GM18951 (cell line): ENCODE measurements around the gene FSTL4.
"Not testable (repeated sequence)": the region's sequence is repeated elsewhere in the genome, so short reads cannot be mapped to it uniquely, and the experiment has no call there.

ENCODE experiments used
- POLR2A ChIP-seq: IDR thresholded peaks from 4 replicates; pipeline ENCODE4 v1.6.1; 2011; ENCODE audit warnings: mild to moderate bottlenecking; ENCODE audit not compliant: insufficient read length, insufficient read depth; ENCODE audit errors: extremely low read depth
- in situ Hi-C: fragments of 300-500 bp; cut with MboI; formaldehyde crosslinking; loops from one replicate; pipeline ENCODE4 v1.12.0; 2022; ENCODE audit warnings: low sequenced_read_pairs, mixed read lengths, inconsistent platforms; ENCODE audit not compliant: unreplicated experiment

Gene FSTL4

GRCh38 chr5:133205649-133206048 lies 406.7 kb downstream of the FSTL4 start:
- no peak for TF ChIP-seq POLR2A

DNA sequence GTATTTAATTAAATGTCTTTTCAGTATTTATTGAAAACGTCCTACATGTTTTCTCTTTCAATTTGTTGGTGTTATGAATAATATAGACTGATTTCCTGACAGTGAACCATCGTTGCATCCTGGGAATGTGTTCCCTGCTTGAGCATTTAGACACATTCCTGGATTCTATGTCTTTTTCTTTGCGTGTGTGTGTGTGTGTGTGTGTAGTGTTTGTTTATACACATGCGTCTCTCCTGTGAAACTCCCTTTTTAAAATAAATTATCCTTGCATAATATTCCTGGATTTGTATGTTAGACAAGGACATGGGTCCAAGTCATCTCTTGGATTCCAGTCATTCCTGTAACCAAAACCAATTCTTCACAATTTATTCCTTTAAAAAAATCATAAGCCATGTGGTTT lies 407.1 kb downstream of the FSTL4 start:
- TF ChIP-seq POLR2A: no peak
- in situ Hi-C loops: no loop called here

More at GRCh38 chr5:133205649-133206048, 406.7 kb downstream of the FSTL4 start:
- in situ Hi-C loops: no loop called here

- in situ Hi-C loops: no loop called here
Measured at GRCh38 chr5:133203317-133204305, 408.7 kb downstream of the FSTL4 start.

GRCh38 chr5:133202066-133202665 lies 410.2 kb downstream of the FSTL4 start:
- TF ChIP-seq POLR2A: no peak
- in situ Hi-C loops: no loop called here

More at GRCh38 chr5:133203317-133204305, 408.7 kb downstream of the FSTL4 start:
- no peak for TF ChIP-seq POLR2A

GRCh38 chr5:133201310-133201709 lies 411.0 kb downstream of the FSTL4 start:
- no peak for TF ChIP-seq POLR2A
- in situ Hi-C loops: no loop called here

- TF ChIP-seq POLR2A: no peak
- in situ Hi-C loops: no loop called here
Measured at GRCh38 chr5:133200256-133200655, 412.1 kb downstream of the FSTL4 start.

DNA sequence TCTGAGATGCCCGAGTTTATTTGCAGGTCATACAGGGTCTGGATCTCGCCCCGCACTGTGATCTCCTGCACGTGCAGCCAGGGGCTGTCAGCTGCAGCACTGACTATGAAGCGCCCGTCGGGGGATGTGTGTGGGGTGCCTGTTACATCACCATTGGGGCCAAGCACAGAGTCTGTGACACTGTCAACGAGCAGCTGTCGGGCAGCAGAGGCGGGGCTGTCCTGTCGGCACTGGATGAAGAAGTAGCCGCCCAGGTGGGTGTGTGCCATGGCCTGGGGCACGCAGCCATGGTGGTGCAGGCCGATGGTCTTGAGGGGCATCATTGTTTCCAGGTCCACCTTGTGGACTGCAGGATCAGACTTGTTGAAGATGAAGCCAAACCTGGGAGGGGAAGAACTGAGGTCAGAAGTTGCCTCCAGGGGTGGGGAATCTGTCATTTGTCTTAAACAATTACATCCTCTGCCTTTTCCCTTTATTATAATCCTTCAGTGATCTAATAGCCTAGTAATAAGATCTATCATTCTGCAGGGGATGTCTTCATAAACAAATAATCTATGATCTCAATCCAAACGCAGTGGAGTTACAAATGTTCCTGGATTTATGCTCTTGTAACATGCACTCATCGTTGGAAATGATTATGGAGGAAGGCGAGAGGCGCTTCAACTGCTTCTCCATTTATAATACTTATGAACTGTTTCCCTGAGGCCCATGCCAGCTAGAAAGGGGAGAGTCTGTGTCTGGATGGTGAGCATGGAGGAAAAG lies 412.7 kb downstream of the FSTL4 start:
- no peak for TF ChIP-seq POLR2A
- in situ Hi-C loops: no loop called here

DNA sequence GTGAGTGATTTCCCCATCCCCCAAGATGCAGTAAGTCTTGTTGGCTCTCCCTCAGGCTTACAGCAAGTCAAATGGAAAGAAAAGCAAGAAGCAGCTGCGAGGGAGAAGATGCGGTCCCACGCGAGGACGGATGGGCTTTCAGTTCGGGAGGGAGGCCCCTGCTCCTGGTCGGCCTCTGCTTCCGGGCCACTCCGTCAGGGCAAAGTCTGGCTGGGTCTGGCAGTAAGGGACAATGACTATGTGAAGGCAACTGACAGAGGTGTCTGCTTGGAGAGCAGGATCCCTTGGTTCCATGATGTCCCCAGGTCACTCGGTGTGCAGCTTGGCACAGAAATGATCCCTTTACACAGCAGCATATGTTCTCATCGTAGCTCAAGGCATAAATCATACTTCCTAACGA lies 413.8 kb downstream of the FSTL4 start:
- no peak for TF ChIP-seq POLR2A

GRCh38 chr5:133196441-133197085 lies 415.8 kb downstream of the FSTL4 start:
- in situ Hi-C loops: no loop called here
- TF ChIP-seq POLR2A: no peak

More for the DNA sequence above, 413.8 kb downstream of the FSTL4 start:
- in situ Hi-C loops: no loop called here

GRCh38 chr5:133195250-133195649 lies 417.1 kb downstream of the FSTL4 start:
- in situ Hi-C loops: no loop called here
- no peak for TF ChIP-seq POLR2A

DNA sequence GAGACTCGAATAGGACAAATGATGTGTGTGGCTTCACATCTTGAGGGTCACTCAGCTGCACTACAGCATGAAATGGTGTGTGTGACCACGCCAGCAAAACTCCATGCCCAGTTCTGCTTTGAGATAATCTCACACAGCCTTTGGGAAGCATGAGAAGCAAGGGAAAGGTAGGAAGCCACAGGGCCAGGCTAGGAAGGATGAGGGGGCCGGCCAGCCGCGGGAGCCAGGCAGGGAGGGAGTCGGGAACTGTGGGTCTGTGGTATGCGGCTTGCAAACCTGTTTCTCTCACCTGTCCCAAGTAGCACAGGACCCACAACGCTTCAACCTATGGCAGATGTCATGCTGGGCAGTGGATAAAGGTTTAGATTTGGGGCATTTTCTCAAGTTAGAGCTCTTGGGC lies 418.5 kb downstream of the FSTL4 start:
- in situ Hi-C loops: no loop called here
- TF ChIP-seq POLR2A: no peak

DNA sequence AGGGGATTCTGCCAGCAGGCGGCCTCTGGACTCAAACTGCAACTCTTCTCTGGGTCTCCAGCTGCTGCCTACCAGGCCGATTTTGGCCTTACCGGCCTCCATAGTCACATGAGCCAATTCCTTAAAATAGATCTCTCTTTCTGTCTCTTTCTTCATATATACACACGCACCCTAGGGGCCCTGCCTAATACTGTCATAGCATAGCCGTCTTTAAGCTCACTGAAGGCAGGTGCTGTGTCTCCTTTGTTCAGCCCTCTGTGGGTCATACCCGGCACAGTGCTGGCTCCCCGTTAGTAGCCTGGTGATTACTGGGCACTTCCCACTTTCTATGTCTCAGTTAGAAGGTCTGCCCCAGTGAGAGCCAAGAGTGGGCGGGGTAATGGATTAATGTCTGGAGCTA lies 419.6 kb downstream of the FSTL4 start:
- TF ChIP-seq POLR2A: no peak
- in situ Hi-C loops: no loop called here

DNA sequence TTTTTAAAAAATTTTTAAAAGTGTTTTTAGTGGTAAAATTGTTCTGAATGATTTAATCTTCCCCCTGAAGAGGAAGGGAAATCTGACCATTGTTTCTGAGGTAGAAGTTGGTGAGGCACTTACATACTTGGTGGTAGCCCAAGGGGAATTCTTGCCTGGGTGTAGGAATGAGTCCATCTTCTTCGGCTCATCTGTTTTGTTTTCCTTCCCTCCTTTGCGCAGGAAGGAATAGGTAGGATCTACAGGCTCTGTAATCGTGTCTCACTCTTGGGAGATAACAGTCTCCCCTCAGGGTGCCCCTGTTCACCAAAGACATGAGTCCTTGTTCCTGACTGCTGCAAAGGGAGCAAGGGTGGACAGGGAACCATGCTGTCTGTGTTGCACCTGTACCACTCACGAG lies 422.5 kb downstream of the FSTL4 start:
- in situ Hi-C loops: no loop called here
- no peak for TF ChIP-seq POLR2A

- in situ Hi-C loops: no loop called here
- no peak for TF ChIP-seq POLR2A
Measured at GRCh38 chr5:133179405-133179804, 432.9 kb downstream of the FSTL4 start.

- in situ Hi-C loops: not testable (repeated sequence)
Measured at GRCh38 chr5:133170756-133171387, 441.5 kb downstream of the FSTL4 start.
